GM18909 (cell line): Measurements from ENCODE around the gene ADGB.

ENCODE experiments used
- ATAC-seq: cut with Tn5 transposase; IDR thresholded peaks from one replicate; pipeline ENCODE4 v1.9.1; 2021; ENCODE audit warnings: mild to moderate bottlenecking; ENCODE audit not compliant: unreplicated experiment, poor library complexity

ADGB gene

DNA sequence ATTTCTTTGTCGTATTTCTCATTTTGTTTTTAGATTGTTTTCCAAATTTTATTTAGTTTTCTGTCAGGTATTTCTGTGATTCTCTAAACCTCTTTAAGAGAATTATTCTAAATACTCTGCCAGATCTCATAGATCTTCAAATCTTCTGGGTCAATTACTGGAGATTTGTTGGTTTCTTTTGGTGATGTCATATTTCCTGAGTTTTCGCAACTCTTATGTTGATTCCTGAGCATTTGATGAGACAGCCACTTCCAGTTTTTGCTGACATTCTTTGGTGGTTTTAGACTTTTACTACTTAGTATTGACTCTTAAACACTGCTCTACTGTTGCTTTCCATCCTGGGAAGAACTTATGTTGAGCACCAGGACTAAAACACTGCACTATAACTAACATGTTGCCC, 21.9 kb downstream of the ADGB start:
- no peak for ATAC-seq

DNA sequence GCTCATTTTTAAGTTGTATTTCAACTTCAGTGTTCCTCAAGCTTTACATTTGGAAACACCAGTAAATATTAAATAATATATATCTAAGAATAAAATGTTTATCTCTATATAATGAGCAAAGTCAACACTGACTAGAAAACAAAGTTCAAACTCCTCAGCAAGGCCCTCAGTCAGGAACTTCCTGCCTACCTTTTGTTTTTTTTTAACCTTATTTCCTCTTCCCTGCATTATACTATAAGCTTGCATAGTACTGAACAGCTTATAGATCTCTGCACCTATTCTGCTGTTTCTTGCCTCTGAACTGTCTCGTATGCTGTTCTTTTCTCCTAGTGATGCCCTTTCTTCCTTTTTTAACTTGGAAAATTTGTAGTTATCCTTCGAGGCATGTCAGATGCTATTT, 29.6 kb downstream of the ADGB start:
- no peak for ATAC-seq

DNA sequence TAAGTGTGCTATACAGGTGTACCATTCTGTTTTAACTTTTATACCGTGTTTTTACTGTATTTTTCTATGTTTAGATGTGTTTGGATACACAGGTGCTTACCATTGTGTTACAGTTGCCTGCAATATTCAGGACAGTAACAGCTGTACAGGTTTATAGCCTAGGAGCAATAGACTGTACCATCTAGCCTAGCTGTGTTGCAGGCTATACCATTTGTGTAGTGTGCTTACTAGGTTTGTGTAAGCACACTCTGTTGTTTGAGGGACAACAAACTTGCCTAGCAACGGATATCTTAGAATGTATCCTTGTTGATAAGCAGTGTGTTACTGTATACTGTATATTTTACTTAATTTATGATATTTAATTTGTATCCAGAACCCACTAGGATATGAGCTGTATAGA, 35.2 kb downstream of the ADGB start:
- ATAC-seq, result no peak

DNA sequence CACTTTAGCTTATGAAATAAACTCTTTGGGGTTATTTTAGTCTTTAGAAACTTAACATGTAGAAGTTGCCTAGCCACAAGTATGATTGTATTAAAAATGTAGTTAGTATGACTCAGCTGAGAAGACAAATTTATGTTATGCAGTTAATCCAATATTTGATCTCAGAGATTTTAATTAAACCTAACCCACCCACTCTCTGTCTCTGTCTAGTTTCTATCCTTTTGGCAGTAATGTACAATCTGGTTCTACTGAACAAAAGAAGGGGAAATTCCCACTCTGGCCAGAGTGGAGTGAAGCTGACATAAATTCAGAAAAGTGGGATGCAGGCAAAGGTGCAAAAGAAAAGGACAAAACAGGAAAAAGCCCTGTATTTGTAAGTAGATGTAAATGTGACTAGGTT, 36.4 kb downstream of the ADGB start:
- ATAC-seq, result no peak

DNA sequence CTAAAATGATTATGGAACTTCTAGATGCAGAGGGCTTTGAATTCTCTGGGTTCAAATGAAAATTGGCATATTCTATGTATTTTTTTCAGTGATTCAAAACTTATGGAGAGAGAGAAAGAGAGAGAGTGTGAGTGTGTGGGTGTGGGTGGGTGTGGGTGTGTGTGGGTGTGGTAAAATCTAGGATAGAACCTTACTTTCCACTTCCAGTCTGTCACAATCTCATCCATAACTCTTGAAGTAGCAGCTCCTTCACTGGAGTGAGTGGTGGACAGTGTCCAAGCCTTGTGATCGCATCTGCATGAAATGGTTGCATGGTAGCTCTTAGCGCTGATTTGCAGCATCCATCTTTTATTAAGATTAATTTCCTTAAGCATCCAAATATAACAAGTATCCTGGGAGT, 37.7 kb downstream of the ADGB start:
- ATAC-seq, result no peak

DNA sequence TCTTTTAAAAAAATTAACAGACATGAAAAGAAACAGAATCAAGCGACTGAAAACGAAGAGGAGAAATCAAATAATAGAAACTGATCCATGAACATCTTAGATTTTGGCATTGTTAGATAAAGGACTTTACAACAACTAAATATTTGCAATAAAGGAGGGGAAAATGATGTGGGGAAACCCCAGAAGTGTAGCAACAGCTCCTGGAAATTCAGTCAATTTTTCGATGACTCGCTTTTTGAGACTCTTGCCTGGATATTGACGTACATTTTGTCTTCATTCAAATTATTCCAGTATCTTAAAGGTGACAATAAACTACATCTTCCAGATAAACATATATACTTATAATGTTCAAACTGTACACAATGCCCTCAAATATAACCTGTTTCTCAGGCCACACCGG, 44.1 kb downstream of the ADGB start:
- no peak for ATAC-seq

DNA sequence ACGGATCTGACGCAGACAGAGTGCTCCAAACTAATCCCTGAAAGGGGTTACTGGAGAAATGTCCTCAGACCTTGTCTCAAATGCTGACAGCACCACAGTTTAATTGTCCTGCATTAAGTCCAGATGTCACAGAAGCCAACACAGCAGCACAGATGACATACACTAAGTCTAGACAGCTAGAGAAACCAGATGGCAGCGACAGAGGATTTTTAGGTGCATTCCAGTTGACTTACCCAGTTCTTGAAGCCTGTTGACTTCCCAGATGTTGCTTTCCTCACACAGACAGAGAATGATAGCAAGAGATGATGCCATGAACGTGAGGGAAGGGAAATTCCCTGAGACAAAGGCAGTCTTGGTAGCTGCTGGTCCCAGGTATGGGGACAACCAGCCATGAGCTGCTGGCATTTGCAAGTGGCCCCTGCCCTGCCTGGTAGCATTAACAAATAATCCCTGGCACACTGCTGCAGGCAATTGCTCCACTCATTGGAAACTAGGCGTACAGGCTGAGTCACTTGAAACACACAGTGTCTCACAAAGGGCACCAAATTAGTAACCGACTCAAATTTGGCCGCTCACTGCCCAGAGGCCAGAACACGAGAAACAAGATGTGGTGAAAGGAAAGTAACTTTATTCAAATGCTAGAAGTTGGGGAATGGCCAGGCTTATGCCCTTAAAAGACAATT, 52.2 kb downstream of the ADGB start:
- no peak for ATAC-seq

DNA sequence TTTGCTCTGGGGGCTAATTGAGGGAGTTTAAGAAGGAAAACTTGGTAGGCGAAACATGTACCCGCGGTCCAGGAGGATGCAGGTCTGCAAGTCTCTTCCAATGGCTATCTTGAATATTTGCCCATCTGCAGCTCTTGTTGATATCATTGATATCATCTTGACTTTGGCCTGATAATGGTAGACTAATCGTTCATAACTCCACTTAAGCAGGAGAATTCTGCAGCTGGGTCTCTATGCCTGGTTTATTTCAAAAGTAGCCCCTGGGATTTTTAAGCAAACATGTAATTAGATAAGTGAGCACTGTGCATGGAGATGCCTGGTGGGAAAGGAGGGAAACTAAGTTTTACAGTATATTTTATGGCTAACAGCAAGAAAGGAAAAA, 52.7 kb downstream of the ADGB start:
- no peak for ATAC-seq

DNA sequence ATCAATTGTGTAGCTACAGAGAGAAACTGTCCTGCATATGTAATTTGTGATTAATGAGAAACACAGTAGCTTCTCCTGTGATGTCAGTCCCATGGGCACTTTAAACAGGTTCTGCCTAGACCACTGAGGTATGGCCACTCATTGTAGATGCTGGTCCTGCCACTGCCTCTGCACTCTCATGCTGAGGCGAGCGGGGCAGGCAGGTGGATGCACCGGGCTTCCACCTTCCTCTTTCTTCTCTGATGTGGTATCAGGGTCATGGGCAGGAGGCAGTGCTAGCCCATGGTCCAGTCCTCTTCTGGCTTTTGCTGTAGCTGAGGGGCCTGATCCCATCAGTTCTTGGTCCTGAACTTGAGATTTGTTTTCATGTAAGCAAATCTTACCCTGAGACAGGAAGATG, 58.7 kb downstream of the ADGB start:
- no peak for ATAC-seq

DNA sequence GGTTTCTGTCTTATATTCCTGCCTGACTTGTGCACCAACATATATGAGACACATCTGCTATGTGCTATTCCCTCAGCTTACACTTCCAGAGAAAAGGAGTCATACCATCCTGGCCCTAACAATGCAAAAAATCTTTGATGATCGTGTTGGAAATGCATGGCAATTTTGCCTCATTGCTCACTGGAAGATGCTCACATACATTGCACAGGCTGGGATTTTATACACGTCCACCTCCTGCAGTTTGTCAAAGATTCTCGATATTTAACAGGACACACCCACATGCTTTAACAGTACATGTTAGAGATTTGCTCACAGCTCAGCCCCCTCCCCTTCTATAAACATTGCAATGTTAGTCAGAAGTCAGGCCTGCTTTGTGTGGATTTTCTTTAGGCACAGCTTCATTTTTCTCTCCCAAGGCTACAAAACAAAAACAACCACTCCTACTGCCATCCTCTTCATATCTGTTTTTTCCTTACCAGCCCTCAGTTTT, 66.1 kb downstream of the ADGB start:
- no peak for ATAC-seq

DNA sequence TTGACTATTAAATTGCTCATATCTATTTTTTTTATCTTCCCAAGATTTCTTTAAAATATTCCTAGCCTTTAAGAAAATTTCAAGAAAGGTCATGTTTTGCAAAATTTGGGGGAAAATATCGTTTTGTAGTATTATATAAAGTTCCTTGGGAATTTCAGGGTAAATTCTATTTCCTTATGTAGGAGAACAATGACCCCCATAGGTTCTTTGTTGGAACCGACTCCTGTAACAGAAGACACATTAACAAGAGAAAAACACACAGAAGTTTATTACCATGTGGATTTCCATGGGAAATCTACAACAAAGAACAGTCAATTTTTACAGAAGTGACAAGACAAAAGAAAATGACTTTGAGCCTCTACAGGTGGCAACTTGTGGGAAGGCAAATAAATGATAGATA, 68.1 kb downstream of the ADGB start:
- ATAC-seq, result no peak

DNA sequence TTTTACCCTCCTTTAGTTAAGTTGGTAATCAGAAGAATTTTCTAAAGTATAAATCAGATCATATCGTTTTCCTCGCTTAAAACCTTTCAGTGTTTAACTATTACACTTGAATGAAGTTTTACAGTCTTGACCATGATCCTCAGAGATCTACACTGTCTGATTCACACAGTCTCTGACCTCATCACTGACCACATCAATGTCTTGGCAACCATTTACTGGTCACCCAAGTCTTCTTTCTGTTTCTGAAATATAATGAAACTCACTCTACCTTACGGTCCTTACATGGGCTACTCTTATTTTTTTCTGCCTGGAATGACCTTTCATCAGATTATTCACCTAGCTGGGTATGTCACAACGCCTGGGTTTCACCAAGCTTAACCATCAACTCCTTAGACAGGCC, 71.4 kb downstream of the ADGB start:
- no peak for ATAC-seq

DNA sequence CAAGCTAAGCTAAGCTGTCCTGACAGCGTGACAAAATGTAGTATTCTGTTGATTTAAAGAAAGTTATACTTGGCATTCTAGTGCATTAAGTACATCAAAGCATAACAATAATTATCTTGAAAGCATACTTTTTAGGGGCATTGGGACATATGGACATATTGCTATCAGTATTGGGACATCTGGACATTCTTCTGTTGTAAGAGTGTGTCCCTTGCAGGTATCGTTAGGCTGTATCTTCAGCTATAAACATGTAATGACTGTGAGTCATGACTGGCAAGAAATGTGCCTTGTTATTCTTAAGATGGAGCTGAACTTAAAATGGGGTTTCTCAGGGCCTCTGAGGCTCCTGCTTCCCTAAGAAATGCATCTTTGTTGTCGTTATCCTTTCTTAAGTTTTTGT, 74.3 kb downstream of the ADGB start:
- ATAC-seq, result no peak

DNA sequence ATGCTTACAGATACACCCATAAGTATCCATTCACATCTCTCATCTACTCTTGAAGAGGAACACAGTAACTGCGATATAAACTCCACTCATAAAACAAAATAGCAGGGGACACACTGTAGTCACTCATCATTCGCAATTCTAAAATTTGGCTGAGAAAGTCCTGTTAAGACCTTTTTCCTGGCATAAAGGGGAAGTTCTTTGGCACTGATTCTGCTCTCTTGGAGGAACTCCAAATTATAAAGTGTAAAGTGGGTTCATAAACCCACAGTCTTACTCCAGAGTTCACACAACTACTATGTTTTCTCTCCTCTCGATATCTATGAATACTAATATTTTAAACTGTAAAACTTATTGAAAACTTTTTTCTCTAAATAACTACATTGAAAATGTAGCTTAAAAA, 80.6 kb downstream of the ADGB start:
- ATAC-seq, result no peak

DNA sequence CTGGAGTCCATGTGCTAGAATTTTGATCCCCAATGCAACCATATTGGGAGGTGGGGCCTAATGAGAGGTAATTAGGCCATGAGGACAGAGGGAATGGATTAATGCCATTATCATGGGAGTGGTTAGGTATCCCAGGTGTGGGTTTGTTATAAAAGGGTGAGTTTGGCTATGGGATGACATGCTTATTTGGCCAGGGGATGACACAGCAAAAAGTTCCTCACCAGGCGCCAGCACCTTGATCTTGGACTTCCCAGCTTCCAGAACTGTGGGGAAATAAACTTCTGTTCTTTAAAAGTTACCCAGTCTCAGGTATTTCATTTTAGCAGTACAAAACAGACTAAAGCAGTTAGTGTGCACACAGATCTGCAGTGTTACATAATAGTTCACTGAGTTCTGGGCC, 84.1 kb downstream of the ADGB start:
- ATAC-seq, result no peak

DNA sequence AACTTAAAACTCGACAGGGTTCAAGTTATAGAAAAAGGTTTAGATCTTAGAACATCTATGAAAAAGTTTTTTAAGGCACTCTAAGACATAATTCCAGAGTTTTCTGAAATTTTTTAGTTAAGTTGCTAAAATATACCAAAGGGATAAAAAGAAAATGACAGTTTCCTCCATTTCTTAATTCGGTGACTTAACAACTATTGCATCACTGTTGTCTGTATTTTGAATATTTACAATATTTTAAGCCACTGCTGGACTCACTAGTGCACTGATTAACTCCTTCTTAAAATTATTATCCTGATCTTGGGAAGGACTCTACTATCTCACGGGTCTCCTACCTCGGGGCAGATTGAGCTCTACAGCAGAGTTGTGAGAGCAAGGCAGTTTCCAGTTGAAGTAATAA, 91.0 kb downstream of the ADGB start:
- ATAC-seq, result no peak

DNA sequence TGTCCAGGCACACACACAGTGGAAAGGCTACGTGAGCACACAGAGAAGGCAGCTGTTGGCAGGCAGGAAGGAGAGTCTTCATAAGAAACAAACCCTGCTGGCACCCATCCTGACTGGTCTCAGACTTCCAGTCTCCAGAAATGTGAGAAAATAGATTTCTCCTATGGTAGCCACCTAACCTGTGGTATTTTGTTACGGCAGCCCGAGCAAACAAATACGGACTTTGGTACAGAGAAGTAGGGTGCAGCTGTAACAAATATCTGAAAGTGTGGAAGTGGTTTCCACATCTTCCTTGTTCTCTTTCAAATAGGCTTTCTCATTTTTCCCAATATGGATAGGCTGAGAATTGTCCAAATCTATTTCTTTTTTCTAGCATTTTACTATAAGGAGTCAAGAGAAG, 94.6 kb downstream of the ADGB start:
- no peak for ATAC-seq

DNA sequence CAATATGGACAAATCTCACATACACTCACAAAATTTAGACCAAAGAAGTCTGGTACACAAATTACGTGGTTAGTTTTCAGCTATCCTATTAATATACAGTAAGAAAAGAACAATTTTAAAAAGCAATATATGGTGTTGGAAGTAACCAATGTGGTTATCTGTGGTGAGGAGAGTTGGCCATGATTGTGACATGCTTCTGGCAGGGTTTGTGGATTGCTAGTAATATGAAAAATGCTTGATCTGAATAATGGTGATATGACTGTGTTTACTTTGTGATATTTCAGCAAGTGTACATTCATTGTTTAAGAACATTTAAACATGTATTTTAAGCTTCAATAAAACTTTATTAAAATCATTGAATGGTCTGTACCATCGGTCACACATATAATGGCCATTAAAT, 99.1 kb downstream of the ADGB start:
- no peak for ATAC-seq

DNA sequence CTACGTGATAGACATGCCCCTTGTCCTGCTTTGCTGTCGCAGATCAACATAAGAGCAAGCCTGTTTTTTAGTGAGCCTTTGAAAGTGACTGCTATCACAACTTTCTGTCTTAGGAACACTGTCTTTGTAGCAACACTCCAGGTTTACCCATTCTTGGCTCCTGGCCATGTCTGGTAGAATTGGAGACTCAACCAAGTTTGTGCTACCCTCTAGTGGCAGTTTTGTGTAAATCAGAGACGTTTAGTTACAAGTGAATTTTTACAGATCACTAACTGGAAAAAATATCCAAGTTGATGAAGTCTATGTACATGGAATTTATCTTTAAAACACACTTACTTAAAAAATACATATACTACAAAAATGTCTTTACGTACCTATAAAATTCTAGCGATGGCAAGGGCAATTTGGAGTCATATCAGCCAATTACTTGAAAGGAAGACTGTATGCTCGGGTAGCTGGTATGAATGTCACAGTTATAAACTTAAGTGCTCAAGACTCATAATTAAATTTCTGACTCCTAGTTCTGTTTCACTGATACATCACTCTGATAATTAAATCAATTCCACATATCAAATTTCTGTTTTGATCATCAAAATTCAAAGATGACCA, 101.4 kb downstream of the ADGB start:
- peak; percentile 90 for ATAC-seq

DNA sequence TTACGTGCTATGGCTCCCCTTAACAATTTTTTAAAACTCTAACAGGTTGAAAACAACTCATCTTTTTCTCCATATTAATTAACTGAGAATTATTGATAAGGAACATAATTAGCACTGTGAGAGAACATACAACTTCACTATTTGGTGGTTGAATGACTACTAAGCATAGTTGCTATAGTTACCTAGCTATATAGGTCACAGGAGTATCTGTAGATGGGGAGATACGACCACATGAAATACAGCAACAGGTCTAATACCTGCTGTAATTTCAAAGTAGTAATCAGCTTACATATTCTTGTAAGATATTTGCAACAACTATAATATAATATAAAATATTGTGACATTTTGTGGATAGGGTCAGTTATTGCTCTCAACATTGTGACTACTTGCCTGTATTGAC, 102.9 kb downstream of the ADGB start:
- ATAC-seq, result no peak

DNA sequence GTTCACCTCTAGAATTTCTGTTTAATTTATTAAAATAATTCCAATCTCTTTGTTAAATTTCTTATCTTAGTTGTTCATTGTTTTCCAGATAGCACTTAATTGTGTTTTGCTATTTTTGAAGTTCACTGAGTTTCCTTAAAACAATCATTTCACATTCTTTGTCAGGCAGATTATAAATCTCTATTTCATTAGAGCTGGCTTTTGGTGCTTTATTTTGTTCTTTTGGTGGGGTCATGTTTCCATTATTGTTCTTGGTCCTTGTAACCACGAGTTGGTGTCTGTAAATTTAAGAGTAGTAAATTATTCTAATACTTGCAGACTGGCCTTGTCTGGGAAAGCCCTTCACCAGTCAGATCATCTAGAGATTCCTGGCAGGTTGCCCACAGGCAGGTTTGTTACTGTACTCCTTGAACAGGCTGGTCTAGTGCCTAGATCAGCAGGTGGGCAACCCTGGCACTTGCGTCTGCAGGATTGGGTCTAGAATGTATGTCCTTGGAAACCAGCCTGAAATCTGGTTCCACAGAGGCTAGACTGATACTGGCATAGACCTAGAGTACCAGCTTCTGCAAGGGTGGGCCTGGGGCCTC, 110.4 kb downstream of the ADGB start:
- no peak for ATAC-seq

DNA sequence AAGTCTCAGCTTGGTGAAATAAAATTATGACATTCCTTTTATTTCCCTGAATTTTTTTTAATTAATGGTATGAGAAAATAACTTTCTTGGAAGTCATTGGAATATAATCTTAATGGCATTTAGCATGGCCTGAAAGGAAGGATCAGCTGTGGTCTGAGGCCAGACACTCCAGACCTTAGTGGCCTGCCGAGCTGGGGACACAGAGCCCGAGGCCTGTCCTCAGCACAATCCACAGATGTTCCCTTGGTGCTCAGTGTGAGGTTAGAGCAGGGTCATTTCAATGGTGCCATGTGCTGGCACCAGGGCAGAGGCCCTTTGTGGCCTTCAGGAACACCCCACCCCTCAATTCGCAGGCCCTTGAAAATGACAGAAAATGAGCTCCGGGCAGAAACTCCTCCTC, 120.6 kb downstream of the ADGB start:
- ATAC-seq, result no peak
